Cardiac ventricle fibroblast (primary cell): ENCODE results near the gene NEUROG1. TPM values are rescaled to one million over a fixed set of nuclear protein-coding genes. Genes with fewer than 3 reads are reported as not detected.

Experiments used
- total RNA-seq: library from RNA; depleted of rRNA; stranded (reverse); fragments of >200 nt; gene quantifications from 2 replicates; pipeline ENCODE4 v1.2.3, GENCODE V29; 2015

Gene NEUROG1, protein sequence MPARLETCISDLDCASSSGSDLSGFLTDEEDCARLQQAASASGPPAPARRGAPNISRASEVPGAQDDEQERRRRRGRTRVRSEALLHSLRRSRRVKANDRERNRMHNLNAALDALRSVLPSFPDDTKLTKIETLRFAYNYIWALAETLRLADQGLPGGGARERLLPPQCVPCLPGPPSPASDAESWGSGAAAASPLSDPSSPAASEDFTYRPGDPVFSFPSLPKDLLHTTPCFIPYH
- not detected in 2 replicates for total RNA-seq

DNA sequence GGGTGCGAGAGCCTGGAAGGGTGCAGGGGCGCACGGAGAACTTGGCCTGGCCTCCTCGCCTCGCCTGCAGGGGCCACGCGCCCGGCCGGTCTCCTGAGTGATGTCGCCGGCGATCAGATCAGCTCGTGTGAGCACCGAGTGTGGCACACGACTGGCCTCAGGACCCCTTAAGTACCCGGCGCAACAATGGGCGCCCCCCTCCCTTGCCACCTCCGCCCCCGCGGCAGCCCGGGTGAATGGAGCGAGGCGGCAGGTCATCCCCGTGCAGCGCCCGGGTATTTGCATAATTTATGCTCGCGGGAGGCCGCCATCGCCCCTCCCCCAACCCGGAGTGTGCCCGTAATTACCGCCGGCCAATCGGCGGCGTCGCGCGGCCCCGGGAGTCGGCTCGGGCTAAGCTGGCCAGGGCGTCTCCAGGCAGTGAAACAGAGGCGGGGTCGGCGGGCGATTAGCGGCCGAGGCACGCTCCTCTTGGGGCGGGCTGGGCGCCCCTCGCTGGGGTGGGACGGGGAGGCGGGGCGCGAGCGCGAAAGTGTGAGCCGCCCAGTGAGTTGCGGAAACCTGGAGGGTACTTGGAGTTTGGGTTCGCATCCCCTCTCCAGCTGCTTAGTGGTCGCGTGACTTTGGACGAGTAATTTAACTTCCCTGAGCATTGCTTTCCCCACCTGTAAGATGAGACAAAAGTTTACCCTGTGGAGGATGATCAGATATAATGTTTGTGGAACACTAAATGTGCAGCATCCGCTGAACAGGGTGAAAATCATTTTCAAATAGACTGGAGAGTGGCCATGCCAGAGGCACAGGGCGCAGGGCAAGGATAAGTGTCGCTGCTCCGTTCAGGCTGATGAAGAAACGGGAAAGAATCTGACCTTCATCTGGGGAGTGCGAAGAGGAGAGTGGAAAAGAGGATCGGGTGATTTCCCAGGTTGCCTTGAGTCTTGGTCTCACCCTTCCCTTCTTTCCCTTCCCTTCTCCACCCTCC lies at the start of gene NEUROG1:
Gene NEUROG1 (minus strand): TSS at position 145 of the 982 bp plus-strand sequence. CDS start 274 bp downstream, outside the sequence.

DNA sequence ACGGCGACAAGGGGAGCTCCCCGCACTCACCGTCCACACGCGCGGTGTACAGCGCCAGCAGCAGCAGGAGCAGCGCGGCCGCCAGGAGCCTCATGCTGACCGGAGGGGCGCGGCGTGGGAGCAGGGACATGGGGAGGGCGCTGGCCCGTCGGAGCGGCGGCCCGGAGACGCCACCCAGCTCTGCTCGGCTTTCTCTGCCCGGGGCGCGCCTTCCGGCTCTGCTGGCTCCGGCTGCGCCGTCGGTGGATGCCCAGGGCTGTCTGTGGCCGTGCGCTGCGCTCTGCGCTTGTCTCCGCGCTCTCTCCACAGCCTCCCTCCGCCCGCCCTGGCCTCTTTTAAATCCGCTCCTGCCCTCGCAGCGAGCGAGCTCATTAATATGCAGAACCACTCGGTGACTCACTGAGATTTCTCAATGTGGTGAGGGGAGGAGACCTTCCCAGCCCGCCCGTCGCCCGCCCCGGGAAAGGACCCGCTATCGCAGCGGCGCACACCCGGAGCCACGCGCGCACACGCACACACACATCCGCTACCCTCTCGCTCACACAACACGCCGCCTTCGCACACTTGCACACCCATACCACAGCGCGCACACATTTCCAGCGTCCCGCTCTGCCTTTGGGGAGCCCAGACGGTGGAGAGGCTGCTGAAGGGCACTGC lies 43.0 kb upstream of the NEUROG1 start, which contains the start of gene CXCL14:
Gene CXCL14 (minus strand): TSS at position 307 of the 657 bp plus-strand sequence. CDS start 213 bp downstream, at position 94.

Other genes starting within 250 kb of the NEUROG1 start
- 92.7 and 102 TPM in 2 replicates for gene MACROH2A1, start 136.7 kb downstream of the NEUROG1 start, total RNA-seq
- not detected in 2 replicates for gene DCANP1, start 88.6 kb downstream of the NEUROG1 start, total RNA-seq
- not detected in 2 replicates for gene TIFAB, start 83.6 kb downstream of the NEUROG1 start, total RNA-seq
- gene CXCL14, start 43.0 kb upstream of the NEUROG1 start, total RNA-seq, result 0.64 TPM in 1 of 2 replicates, not detected in the other